ENCODE data around the gene NIM1K. TPM values are rescaled to one million over a fixed set of nuclear protein-coding genes. Genes with fewer than 3 reads are reported as not detected.

NIM1K gene
- total and polyA plus RNA-seq, 2 of the 4 experiments (the other 2 are of a cell fraction): 0.54 to 0.68 TPM

- intact Hi-C loops (cut with micrococcal nuclease): no loop called here
- WGBS, 2 experiments (ENCODE audit: extremely low coverage in 2 of 2, insufficient read length in 1 of 2): 86% methylated on average over 1 of the region's 2 CpGs; no CpG with 5 or more reads in 1 of the 2 experiments
Measured at GRCh38 chr5:43290726-43291125, 98.7 kb downstream of the NIM1K start.

More at GRCh38 chr5:43290726-43291125, 98.7 kb downstream of the NIM1K start:
- ChIA-PET CTCF (no interaction called here), POLR2A (ENCODE audit: unreplicated experiment) (no interaction called here)
- H3K27ac ChIP-seq (ENCODE audit: insufficient read depth, low read length): no peak overlapping the region
- no peak overlapping the region for H4K91ac ChIP-seq (ENCODE audit: insufficient read depth, low read depth, low read length)
- H4K20me1 ChIP-seq (ENCODE audit: insufficient read depth, low read length): no peaks in the 10 kb centered on the region
- H3K9ac ChIP-seq (ENCODE audit: low read depth, low read length): no peak overlapping the region
- ATAC-seq (ENCODE audit: low read depth) (no peak), DNase-seq (no peak)
- H3K56ac ChIP-seq (ENCODE audit: extremely low read depth, insufficient read depth, low read length): no peak overlapping the region
- H3K4me1 ChIP-seq (ENCODE audit: control insufficient read depth, insufficient read depth, low read length): peaks cover 4% of the 10 kb centered on the region; the same call in 1 of the 2 replicates
- peaks cover 11% of the 10 kb centered on the region for H3K36me3 ChIP-seq (ENCODE audit: control insufficient read depth, insufficient read depth, low read length)
- no peak overlapping the region for H3K4me3 ChIP-seq (ENCODE audit: insufficient read depth, low read depth, low read length)
- no peaks in the 10 kb centered on the region for H3K9me3 ChIP-seq (ENCODE audit: control insufficient read depth, insufficient read depth, low read length)
- H3K18ac ChIP-seq (ENCODE audit: low read depth, low read length): no peak overlapping the region
- H4K8ac ChIP-seq (ENCODE audit: low read depth in 2 of 2, low read length in 2 of 2): no peak overlapping the region
- H4K5ac ChIP-seq (ENCODE audit: low read depth, low read length): no peak overlapping the region
- H3K23ac ChIP-seq (ENCODE audit: low read depth, low read length): no peak overlapping the region
- H2AK5ac ChIP-seq (ENCODE audit: low read depth, low read length): no peak overlapping the region
- H3K14ac ChIP-seq (replicated peaks; ENCODE audit: low read depth, low read length): no peak overlapping the region
- no TSS peak for BruUV-seq (replicated peaks)
- H2BK120ac ChIP-seq (ENCODE audit: low read depth, low read length): no peak overlapping the region
- in situ Hi-C loops (cut with MboI; ENCODE audit: low sequenced_read_pairs) (no loop called here), dilution Hi-C loops (cut with HindIII; ENCODE audit: low sequenced_read_pairs, unreplicated experiment) (no loop called here)
- no peak overlapping the region for H2BK15ac ChIP-seq (ENCODE audit: low read depth, low read length)
- H2AK9ac ChIP-seq (replicated peaks; ENCODE audit: low read depth, low read length, poor library complexity): no peak overlapping the region
- no peak overlapping the region for H2AFZ ChIP-seq (replicated peaks; ENCODE audit: low read length, poor library complexity)
- no peaks in the 10 kb centered on the region for H3K9me1 ChIP-seq (ENCODE audit: insufficient read depth, low read length)
- TF ChIP-seq RCOR1 (IDR thresholded peaks at IDR 0.05; ENCODE audit: insufficient replicate concordance, low read length): no peak
- TF ChIP-seq, protein P1, sequence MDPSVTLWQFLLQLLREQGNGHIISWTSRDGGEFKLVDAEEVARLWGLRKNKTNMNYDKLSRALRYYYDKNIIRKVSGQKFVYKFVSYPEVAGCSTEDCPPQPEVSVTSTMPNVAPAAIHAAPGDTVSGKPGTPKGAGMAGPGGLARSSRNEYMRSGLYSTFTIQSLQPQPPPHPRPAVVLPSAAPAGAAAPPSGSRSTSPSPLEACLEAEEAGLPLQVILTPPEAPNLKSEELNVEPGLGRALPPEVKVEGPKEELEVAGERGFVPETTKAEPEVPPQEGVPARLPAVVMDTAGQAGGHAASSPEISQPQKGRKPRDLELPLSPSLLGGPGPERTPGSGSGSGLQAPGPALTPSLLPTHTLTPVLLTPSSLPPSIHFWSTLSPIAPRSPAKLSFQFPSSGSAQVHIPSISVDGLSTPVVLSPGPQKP (IDR thresholded peaks at IDR 0.05; ENCODE audit: borderline replicate concordance, low read depth, low read length): no peak
- TF ChIP-seq MAFK (IDR thresholded peaks at IDR 0.05; ENCODE audit: low read depth, low read length): no peak
- no peak overlapping the region for H2BK5ac ChIP-seq (ENCODE audit: low read depth, low read length, poor library complexity, severe bottlenecking)
- no peak overlapping the region for H3K4me2 ChIP-seq (ENCODE audit: low read depth, low read length)
- no peak overlapping the region for H2BK20ac ChIP-seq (ENCODE audit: low read depth, low read length)
- H3K79me1 ChIP-seq (ENCODE audit: low read depth in 1 of 2, low read length in 2 of 2): no peaks in the 10 kb centered on the region
- H3K27me3 ChIP-seq (ENCODE audit: control insufficient read depth, insufficient read depth, low read length): no peaks in the 10 kb centered on the region
- H3K4ac ChIP-seq (ENCODE audit: low read depth, low read length): no peak overlapping the region

Measured in IMR-90 (cell line).